Endodermal cell (in vitro differentiated cells): ENCODE data around the gene CHMP4A. TPM values are rescaled to one million over a fixed set of nuclear protein-coding genes. Genes with fewer than 3 reads are reported as not detected.

Experiments used
- DNase-seq: peaks from one replicate; pipeline ENCODE4 v3.0.0-alpha.2; 2017
- H3K27ac ChIP-seq: 2 replicates; pipeline ENCODE4 v1.5.1; 2013; ENCODE audit warnings: mild to moderate bottlenecking, low read depth, low read length, moderate library complexity
- H3K27me3 ChIP-seq: 2 replicates; pipeline ENCODE4 v1.6.1; 2013; ENCODE audit warnings: mild to moderate bottlenecking, low read length, moderate library complexity; ENCODE audit not compliant: insufficient read depth, control insufficient read depth, poor library complexity, severe bottlenecking
- H3K36me3 ChIP-seq: 2 replicates; pipeline ENCODE4 v1.7.0; 2013; ENCODE audit warnings: mild to moderate bottlenecking, low read length, moderate library complexity; ENCODE audit not compliant: control insufficient read depth, insufficient read depth
- H3K4me1 ChIP-seq: one replicate; pipeline ENCODE4 v1.7.0; 2013; ENCODE audit warnings: low read length; ENCODE audit not compliant: control insufficient read depth, insufficient read depth
- H3K4me3 ChIP-seq: 2 replicates; pipeline ENCODE4 v1.5.1; 2013; ENCODE audit warnings: mild to moderate bottlenecking, low read length, moderate library complexity
- H3K9ac ChIP-seq: 2 replicates; pipeline ENCODE4 v1.6.1; 2013; ENCODE audit warnings: mild to moderate bottlenecking, low read length, moderate library complexity; ENCODE audit not compliant: poor library complexity, severe bottlenecking; ENCODE audit errors: extremely low read depth
- H3K9me3 ChIP-seq: 2 replicates; pipeline ENCODE4 v1.6.1; 2013; ENCODE audit warnings: mild to moderate bottlenecking, low read length, moderate library complexity; ENCODE audit not compliant: control insufficient read depth
- H3K27ac Mint-ChIP-seq: 2 replicates; pipeline ENCODE4 v1.8.0; 2020; ENCODE audit warnings: mixed read lengths
- H3K27me3 Mint-ChIP-seq: 2 replicates; pipeline ENCODE4 v1.8.0; 2021; ENCODE audit warnings: mild to moderate bottlenecking, mixed read lengths; ENCODE audit not compliant: insufficient read depth
- H3K36me3 Mint-ChIP-seq: 2 replicates; pipeline ENCODE4 v1.8.0; 2020; ENCODE audit warnings: low read depth, mixed read lengths
- H3K4me1 Mint-ChIP-seq: 2 replicates; pipeline ENCODE4 v1.8.0; 2020; ENCODE audit warnings: mixed read lengths
- H3K4me3 Mint-ChIP-seq: 2 replicates; pipeline ENCODE4 v1.8.0; 2020; ENCODE audit warnings: mild to moderate bottlenecking, moderate library complexity, mixed read lengths
- H3K9me3 Mint-ChIP-seq: 2 replicates; pipeline ENCODE4 v1.8.0; 2020; ENCODE audit warnings: mild to moderate bottlenecking, mixed read lengths
- WGBS, 2 experiments: methylation state at CpG; one replicate each; pipeline versions ENCODE4 v1.1.5 to v1.1.7; 2013; ENCODE audit warnings: missing lambda C conversion rate in 2 of 2, mixed read lengths in 1 of 2; ENCODE audit not compliant: insufficient coverage in 1 of 2, insufficient read length in 1 of 2; 5-methylcytosine and 5-hydroxymethylcytosine counted together
- total RNA-seq, 2 donors: library from RNA; stranded (reverse); fragmentation: NEBNext Ultra II Directional in 1 of 2; extraction: Animal tissue kit (Norgen Biotek cat#: 25700) in 1 of 2; gene quantifications; 2 replicates in 1 of 2; 3 replicates in 1 of 2; pipeline ENCODE4 v1.2.1, GENCODE V29; 2021
- TF ChIP-seq, protein P1 (sequence below): fragments of 200-600 bp; sonication (generic); conservative IDR thresholded peaks from 2 replicates; pipeline ENCODE4 v1.5.0; 2021; ENCODE audit warnings: antibody characterized with exemption, mild to moderate bottlenecking

CHMP4A gene
- total RNA-seq, 2 donors from 2014 or later = 38.8 to 44.3 TPM

GRCh38 chr14:24235804-24236688, 22.8 kb upstream of the CHMP4A start:
- Histone ChIP-seq H3K27me3 (no peaks in the 10 kb centered on the region), H3K9ac (no peak overlapping the region), H3K9me3 (no peaks in the 10 kb centered on the region), H3K4me1 (peaks cover 8% of the 10 kb centered on the region), H3K27ac (no peak overlapping the region), H3K36me3 (peaks cover 58% of the 10 kb centered on the region), H3K4me3 (no peak overlapping the region)
- Mint-ChIP-seq H3K9me3 (no peaks in the 10 kb centered on the region), H3K27me3 (no peaks in the 10 kb centered on the region), H3K36me3 (peaks cover 52% of the 10 kb centered on the region), H3K27ac (no peak overlapping the region), H3K4me3 (no peak overlapping the region), H3K4me1 (peaks cover 15% of the 10 kb centered on the region)
- WGBS, 2 experiments = 93 to 100% methylated on average over 3 to 5 of the region's 5 CpGs
- DNase-seq = peak; percentile 15
- TF ChIP-seq, protein P1, sequence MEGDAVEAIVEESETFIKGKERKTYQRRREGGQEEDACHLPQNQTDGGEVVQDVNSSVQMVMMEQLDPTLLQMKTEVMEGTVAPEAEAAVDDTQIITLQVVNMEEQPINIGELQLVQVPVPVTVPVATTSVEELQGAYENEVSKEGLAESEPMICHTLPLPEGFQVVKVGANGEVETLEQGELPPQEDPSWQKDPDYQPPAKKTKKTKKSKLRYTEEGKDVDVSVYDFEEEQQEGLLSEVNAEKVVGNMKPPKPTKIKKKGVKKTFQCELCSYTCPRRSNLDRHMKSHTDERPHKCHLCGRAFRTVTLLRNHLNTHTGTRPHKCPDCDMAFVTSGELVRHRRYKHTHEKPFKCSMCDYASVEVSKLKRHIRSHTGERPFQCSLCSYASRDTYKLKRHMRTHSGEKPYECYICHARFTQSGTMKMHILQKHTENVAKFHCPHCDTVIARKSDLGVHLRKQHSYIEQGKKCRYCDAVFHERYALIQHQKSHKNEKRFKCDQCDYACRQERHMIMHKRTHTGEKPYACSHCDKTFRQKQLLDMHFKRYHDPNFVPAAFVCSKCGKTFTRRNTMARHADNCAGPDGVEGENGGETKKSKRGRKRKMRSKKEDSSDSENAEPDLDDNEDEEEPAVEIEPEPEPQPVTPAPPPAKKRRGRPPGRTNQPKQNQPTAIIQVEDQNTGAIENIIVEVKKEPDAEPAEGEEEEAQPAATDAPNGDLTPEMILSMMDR = no peak

DNA sequence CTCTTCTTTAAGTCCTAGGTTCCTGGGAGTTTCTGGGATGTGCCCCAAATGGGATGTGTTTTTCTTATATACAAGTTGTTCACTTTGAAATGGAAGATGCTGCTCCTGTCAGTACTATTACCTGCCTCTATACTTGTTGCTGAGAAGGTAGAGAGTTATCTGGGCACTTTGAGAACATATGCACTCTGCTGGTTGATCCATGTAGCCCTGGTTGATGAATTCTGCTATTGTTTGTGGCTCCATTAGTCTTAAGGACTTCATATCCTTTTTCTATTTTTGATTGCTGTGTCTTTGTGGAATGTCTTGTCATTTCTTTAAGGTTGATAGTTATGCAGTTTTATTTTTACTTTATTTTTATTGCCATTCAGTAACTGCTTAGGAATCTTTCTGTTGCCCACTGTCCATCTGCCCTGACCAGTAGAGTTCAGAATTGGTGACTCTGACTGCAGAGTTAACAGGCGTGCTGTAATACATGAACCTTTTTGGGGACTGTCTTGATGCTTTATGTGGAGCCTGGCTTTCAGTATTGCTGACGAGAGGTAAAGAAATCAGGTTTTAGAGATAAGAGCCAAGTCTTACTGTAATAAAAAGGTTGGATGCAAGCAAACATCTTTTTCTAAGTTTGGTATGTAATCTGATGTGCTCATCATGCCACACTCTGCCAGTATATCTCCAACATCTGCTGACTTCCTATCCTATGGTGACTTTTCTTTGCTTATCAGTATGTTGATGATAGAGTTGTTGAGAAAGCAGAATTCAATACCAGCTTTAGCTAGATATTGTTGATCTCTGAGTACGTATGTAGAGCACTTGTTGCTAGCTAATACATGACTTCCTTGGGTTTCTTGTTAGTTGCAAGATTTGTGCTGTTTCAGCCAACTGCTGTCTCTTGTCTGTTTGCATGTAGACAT, 21.1 kb upstream of the CHMP4A start:
- H3K9me3 ChIP-seq = no peaks in the 10 kb centered on the region
- TF ChIP-seq, protein P1 = no peak
- 90 to 95% methylated on average over 3 of the region's 3 CpGs for WGBS, 2 experiments
- no peaks in the 10 kb centered on the region for H3K27me3 ChIP-seq
- H3K9ac ChIP-seq = no peak overlapping the region
- DNase-seq = peak; percentile 15
- peaks cover 46% of the 10 kb centered on the region for H3K36me3 ChIP-seq
- no peak overlapping the region for H3K4me3 Mint-ChIP-seq
- H3K4me1 ChIP-seq = peaks cover 8% of the 10 kb centered on the region
- peaks cover 39% of the 10 kb centered on the region for H3K36me3 Mint-ChIP-seq
- H3K9me3 Mint-ChIP-seq = no peaks in the 10 kb centered on the region
- H3K27me3 Mint-ChIP-seq = no peaks in the 10 kb centered on the region
- peaks cover 17% of the 10 kb centered on the region for H3K4me1 Mint-ChIP-seq
- H3K4me3 ChIP-seq = peak overlapping the region; percentile 25
- H3K27ac ChIP-seq = no peak overlapping the region
- no peak overlapping the region for H3K27ac Mint-ChIP-seq

DNA sequence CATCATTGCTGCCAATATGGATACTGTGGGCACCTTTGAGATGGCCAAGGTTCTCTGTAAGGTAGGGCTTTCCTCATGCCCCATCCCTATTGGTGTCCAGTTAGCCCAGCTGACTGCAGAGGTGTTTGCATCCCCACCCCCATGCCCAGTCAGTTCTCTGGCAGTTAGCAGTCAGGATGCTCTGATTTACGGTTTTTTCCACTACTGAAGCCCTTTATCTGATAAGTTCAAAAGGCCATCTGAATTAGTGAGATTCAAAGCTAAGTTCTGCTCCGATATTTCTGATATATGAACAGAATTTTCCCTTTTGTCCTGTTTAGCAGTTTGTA, 20.2 kb upstream of the CHMP4A start:
- no peaks in the 10 kb centered on the region for H3K9me3 Mint-ChIP-seq
- no peak overlapping the region for H3K27ac ChIP-seq
- TF ChIP-seq, protein P1 = no peak

More for the DNA sequence above, 20.2 kb upstream of the CHMP4A start:
- H3K27me3 Mint-ChIP-seq = no peaks in the 10 kb centered on the region
- 93 to 100% methylated on average over 1 to 2 of the region's 2 CpGs for WGBS, 2 experiments
- H3K4me1 Mint-ChIP-seq = peaks cover 17% of the 10 kb centered on the region
- Histone ChIP-seq H3K36me3 (peaks cover 39% of the 10 kb centered on the region), H3K9me3 (no peaks in the 10 kb centered on the region), H3K9ac (no peak overlapping the region), H3K4me1 (peaks cover 8% of the 10 kb centered on the region), H3K4me3 (peak overlapping the region; percentile 96), H3K27me3 (no peaks in the 10 kb centered on the region)
- H3K27ac Mint-ChIP-seq = no peak overlapping the region
- peaks cover 34% of the 10 kb centered on the region for H3K36me3 Mint-ChIP-seq
- DNase-seq = peak; percentile 42
- peak overlapping the region; percentile 91 for H3K4me3 Mint-ChIP-seq
